HG03280 (cell line): ENCODE data around the gene PIEZO2.

Source experiments
- ATAC-seq: cut with Tn5 transposase; IDR thresholded peaks from one replicate; pipeline ENCODE4 v1.9.1; 2021; ENCODE audit warnings: mild to moderate bottlenecking, moderate library complexity; ENCODE audit not compliant: unreplicated experiment

PIEZO2 gene

GRCh38 chr18:10901329-10901728 lies 248.0 kb downstream of the PIEZO2 start:
- ATAC-seq: no peak

DNA sequence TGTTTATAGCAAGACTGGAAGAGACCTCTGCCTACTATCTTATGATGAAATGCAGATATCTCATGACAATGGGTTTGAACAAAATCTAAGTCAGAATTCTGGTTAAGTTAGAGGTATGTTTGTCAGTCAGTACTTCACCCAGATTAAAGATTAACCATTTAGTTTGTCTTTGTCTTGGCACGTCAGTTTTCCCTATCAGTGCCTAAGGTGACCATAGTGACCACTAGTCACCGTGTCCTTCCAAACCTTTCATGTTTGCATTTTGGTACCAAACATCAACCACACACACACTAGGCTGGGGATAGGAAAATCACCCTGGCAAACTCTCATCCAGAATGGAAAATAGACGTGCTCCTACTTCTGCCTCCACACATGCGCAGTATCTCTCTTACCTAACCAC lies 248.9 kb downstream of the PIEZO2 start:
- no peak for ATAC-seq

GRCh38 chr18:10899481-10899880 lies 249.9 kb downstream of the PIEZO2 start:
- no peak for ATAC-seq

GRCh38 chr18:10898417-10898974 lies 250.9 kb downstream of the PIEZO2 start:
- no peak for ATAC-seq

DNA sequence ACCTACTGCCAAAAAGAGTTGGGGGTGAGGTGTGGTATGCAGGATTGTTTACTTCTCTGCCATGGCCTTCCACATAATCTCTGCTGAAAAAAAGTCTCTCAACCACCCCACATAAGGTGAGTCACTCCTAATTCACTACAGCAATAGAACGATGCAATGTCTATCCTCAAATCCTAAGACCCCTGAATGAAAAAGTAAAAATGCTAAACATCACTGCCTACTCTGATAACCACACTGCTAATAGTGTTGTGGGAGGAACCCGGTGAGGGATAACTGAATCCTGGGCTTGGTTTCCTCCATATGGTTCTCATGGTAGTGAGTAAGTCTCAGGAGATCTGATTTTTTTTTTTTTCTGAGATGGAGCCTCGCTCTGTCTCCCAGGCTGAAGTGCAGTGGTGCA lies 252.5 kb downstream of the PIEZO2 start:
- ATAC-seq: no peak

GRCh38 chr18:10895976-10896375 lies 253.4 kb downstream of the PIEZO2 start:
- ATAC-seq: no peak

DNA sequence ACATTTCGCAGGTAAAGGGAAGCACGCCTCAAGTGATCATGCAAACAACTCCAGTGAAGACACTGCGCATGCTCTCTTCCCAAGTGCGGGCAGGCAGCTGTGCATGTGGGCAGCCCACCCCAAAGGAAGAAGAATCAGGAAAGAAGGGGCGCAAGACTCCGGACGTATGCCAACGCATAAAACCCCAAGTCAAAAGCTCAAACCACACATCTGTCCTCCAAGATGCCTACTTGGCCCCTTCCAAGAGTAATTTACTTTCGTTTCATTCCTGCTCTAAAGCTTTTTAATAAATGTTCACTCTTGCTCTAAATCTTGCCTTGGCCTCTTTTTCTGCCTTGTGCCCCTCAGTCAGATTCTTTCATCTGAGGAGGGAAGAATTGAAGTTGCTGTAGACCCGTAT lies 254.9 kb downstream of the PIEZO2 start:
- ATAC-seq: no peak

- ATAC-seq: no peak
Observed at GRCh38 chr18:10893761-10894160, 255.6 kb downstream of the PIEZO2 start.

- no peak for ATAC-seq
Observed at GRCh38 chr18:10893196-10893595, 256.2 kb downstream of the PIEZO2 start.

- no peak for ATAC-seq
Observed at GRCh38 chr18:10892786-10893185, 256.6 kb downstream of the PIEZO2 start.

DNA sequence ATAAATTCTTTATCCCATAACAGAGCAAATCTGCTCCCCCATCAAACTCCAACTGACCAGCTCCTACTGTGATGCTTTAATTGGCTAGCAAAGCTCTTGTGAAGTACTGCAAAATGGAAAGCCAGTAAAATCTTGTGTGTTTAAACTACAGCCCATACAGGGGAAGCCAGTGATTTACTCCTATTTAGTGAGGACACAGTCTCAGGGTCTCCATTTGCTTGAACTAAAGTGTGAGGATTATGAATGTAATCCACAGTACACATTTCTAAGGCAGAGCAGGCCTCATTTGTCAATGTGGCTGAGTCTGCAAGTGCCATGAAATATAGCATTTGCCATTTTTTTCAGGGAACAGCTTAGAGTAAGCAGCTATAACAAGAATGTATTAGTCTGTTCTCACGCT lies 259.3 kb downstream of the PIEZO2 start:
- no peak for ATAC-seq

DNA sequence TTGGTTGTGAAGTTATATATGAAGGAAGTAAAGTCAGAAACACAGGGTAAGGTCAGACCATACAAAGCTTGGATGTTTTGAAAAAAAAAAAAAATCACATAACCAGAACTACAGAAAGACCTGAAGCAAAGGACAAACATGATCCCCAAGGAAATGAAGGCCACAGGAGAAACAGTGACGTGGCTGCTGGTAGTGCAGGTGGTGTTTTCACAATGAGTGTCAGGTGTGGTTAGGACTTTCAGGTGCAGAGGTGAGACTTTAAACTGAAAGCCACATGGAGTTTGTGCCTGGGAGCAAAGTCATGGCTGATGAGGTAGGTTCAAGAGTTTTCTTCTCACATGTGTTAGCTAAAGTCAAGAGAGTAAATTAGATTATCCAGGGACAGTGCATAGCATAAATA lies 270.7 kb downstream of the PIEZO2 start:
- peak; percentile 91 for ATAC-seq

GRCh38 chr18:10877987-10878386 lies 271.4 kb downstream of the PIEZO2 start:
- no peak for ATAC-seq

- no peak for ATAC-seq
Observed at GRCh38 chr18:10875811-10876210, 273.6 kb downstream of the PIEZO2 start.

DNA sequence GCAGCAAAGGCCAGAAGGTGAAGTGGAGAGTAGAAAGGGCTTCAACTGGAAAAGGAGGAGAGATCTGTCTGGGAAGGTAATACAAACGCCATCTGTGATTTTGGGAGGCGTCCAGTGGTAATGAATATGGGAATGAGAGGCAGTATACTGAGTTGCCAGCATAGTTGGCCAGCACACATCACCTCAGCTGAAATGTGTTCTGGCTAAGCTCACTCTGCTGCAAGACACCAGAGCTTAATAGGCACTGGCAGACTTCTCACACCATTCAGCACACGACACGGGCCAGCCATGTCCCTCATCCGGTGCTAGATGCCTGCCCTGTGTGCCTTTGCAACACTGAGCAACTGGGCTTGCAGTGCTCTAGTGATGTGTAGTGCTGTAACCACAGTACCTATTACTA lies 277.1 kb downstream of the PIEZO2 start:
- ATAC-seq: no peak

DNA sequence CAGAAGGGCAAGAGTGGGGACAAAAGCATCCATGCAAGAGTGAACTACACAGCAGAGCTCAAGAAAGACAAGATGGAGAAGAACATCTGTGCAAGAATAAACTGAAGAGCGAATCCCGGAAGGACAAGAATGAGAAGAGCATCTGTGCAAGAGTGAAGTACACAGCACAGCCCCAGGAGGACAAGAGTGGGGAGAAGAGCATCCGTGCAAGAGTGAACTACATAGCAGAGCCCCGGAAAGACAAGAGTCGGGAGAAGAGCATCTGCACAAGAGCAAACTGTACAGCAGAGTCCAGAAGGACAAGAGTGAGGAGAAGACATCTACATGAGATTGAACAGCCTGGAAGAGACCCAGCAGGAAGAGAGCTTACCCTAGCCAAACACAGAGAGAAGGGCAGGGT lies 284.6 kb downstream of the PIEZO2 start:
- no peak for ATAC-seq

- ATAC-seq: no peak
Observed at GRCh38 chr18:10863026-10863425, 286.3 kb downstream of the PIEZO2 start.

DNA sequence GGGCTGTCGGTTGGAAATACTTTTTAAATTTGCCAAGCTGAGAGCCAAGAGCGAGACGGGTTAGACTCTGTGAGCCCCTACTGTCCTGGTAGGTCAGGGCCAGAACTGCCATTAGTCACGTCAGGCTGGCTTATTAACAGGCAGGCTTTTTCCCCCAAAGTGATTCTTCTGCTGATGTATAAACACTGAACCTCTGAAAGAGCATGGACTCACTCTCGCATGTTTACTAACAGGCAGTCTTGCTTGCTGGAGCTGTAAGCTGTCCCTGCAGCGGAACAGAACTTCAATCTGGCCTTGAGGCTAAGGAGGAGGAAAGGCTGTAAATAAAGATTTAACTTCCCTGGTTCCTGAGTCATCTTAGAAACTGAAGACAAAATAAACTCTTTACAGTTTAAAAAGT lies 288.4 kb downstream of the PIEZO2 start:
- ATAC-seq: no peak

DNA sequence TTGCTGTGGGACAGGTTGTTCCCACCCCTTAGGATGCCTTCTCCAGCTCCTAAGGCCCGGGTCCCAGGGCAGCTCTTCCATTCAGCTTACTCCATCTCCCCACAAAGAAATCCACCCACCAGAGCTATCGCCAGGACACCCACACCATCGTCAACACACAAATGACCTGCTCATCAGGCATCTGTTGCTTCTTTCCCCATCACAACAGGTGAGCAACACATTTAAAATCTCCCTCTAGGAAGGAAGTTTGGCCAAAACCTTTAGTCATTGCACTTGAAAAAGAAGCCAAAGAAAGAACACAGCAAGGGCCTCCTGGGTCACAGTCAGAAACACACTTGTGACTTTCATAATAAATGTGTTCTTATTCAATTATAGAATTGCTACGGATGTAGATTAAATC lies 289.0 kb downstream of the PIEZO2 start:
- ATAC-seq: no peak

- no peak for ATAC-seq
Observed at GRCh38 chr18:10858477-10858876, 290.9 kb downstream of the PIEZO2 start.

- no peak for ATAC-seq
Observed at GRCh38 chr18:10856132-10856531, 293.2 kb downstream of the PIEZO2 start.

GRCh38 chr18:10852385-10853303 lies 296.7 kb downstream of the PIEZO2 start:
- ATAC-seq: no peak
